K562 (cell line): ENCODE measurements around the gene ARID3A. TPM values are rescaled to one million over a fixed set of nuclear protein-coding genes. Genes with fewer than 3 reads are reported as not detected.

Experiments
- ATAC-seq: fragments of 200-7000 bp; cut with Tn5 transposase; 3 replicates; pipeline ENCODE4 v1.9.1; 2020; ENCODE audit warnings: moderate library complexity
- BruUV-seq: library from RNA; stranded (reverse); fragments of 400-500 nt; replicated peaks from 2 replicates; lab custom pipeline; 2021; lab: Mats Ljungman, UMichigan
- CTCF ChIA-PET: fragments of 300-600 bp; formaldehyde crosslinking; extraction: SDS; loops from one replicate; lab custom pipeline; 2021; ENCODE audit warnings: low intra/inter-chr PET ratio; lab: Yijun Ruan, JAX
- POLR2A ChIA-PET: fragments of 300-600, 350-650 bp; sonication (Branson Sonifier 250); formaldehyde crosslinking; extraction: SDS; loops from one replicate; lab custom pipeline; 2021; ENCODE audit warnings: antibody characterized with exemption, inconsistent platforms; lab: Yijun Ruan, JAX
- DNase-seq, 4 experiments: peaks; one replicate each; pipeline versions ENCODE4 v3.0.0 to v3.0.0-alpha.2; 2011 to 2018; ENCODE audit warnings: low spot score in 3 of 4, mixed read lengths in 3 of 4; ENCODE audit errors: extremely low read depth in 1 of 4
- FAIRE-seq: peaks from 2 replicates; lab custom pipeline; 2011; peaks lifted over from hg19 to GRCh38; lab: Jason Lieb, UNC
- H2AFZ ChIP-seq: 2 replicates; pipeline ENCODE4 v1.6.0; 2011; ENCODE audit warnings: low read depth, low read length, control low read depth, inconsistent platforms
- H3K27ac ChIP-seq: fragments of 200-600 bp; 3 replicates; pipeline ENCODE4 v1.8.0; 2011; ENCODE audit warnings: low read depth, mild to moderate bottlenecking, control low read depth, inconsistent platforms, low read length, moderate library complexity, mixed read lengths; ENCODE audit errors: extremely low read depth
- H3K27me3 ChIP-seq, 2 experiments: fragments of 300-600 bp in 1 of 2; 2 replicates in 1 of 2; 3 replicates in 1 of 2; pipeline versions ENCODE4 v1.6.0 to v1.8.0; 2011; ENCODE audit warnings: inconsistent platforms in 2 of 2, low read length in 2 of 2, mild to moderate bottlenecking in 1 of 2, mixed read lengths in 1 of 2, moderate library complexity in 1 of 2; ENCODE audit not compliant: control insufficient read depth in 2 of 2, insufficient read depth in 2 of 2
- H3K36me3 ChIP-seq: fragments of 300-600 bp; 3 replicates; pipeline ENCODE4 v1.8.0; 2011; ENCODE audit warnings: mild to moderate bottlenecking, low read length, inconsistent platforms; ENCODE audit not compliant: control insufficient read depth, insufficient read depth
- H3K4me1 ChIP-seq, 2 experiments: fragments of 200-600 bp in 1 of 2; replicated peaks in 1 of 2; 2 replicates in 1 of 2; 3 replicates in 1 of 2; pipeline versions ENCODE4 v1.5.1 to v1.8.0; 2011; ENCODE audit warnings: inconsistent platforms in 2 of 2, low read length in 2 of 2, mild to moderate bottlenecking in 1 of 2, mixed read lengths in 1 of 2, moderate library complexity in 1 of 2; ENCODE audit not compliant: control insufficient read depth in 2 of 2, insufficient read depth in 2 of 2
- H3K4me2 ChIP-seq: 2 replicates; pipeline ENCODE4 v1.6.1; 2011; ENCODE audit warnings: low read length, control low read depth, inconsistent platforms, mixed read lengths; ENCODE audit not compliant: insufficient read depth
- H3K4me3 ChIP-seq: fragments of 200-600 bp; sonication (generic), shearing (Covaris generic); 2 replicates; pipeline ENCODE4 v1.5.1; 2016; ENCODE audit warnings: control low read depth, inconsistent platforms
- H3K79me2 ChIP-seq: fragments of 200-600 bp; 3 replicates; pipeline ENCODE4 v1.8.0; 2011; ENCODE audit warnings: low read length, inconsistent platforms; ENCODE audit not compliant: control insufficient read depth, insufficient read depth
- H3K9ac ChIP-seq, 2 experiments: 2 replicates each; pipeline versions ENCODE4 v1.6.0 to v1.6.1; 2011; ENCODE audit warnings: low read depth in 2 of 2, low read length in 2 of 2, control low read depth in 1 of 2, inconsistent platforms in 1 of 2, mild to moderate bottlenecking in 1 of 2, mixed read lengths in 1 of 2; ENCODE audit not compliant: insufficient read depth in 1 of 2
- H3K9me1 ChIP-seq: one replicate; pipeline ENCODE4 v1.6.0; 2011; ENCODE audit warnings: inconsistent platforms, mild to moderate bottlenecking, low read length, moderate library complexity; ENCODE audit not compliant: control insufficient read depth, insufficient read depth
- H3K9me3 ChIP-seq: replicated peaks from 2 replicates; pipeline ENCODE4 v1.5.1; 2011; ENCODE audit warnings: low read depth, low read length, inconsistent platforms; ENCODE audit not compliant: control insufficient read depth, insufficient read depth
- H4K20me1 ChIP-seq: replicated peaks from 2 replicates; pipeline ENCODE4 v1.6.1; 2011; ENCODE audit warnings: low read length, inconsistent platforms, mixed read lengths; ENCODE audit not compliant: control insufficient read depth, insufficient read depth
- FOXP4 ChIP-seq: sonication (generic); formaldehyde crosslinking; IDR thresholded peaks from 2 replicates; pipeline ENCODE4 v1.8.0; 2022; ENCODE audit warnings: mild to moderate bottlenecking, missing genetic modification reagents, borderline replicate concordance
- HNRNPL ChIP-seq: fragments of 200-400 bp; formaldehyde crosslinking; IDR thresholded peaks from 2 replicates; pipeline ENCODE4 v1.6.1; 2017; ENCODE audit warnings: low read depth, mild to moderate bottlenecking, low read length
- PCBP1 ChIP-seq: fragments of 200-400 bp; formaldehyde crosslinking; IDR thresholded peaks from 2 replicates; pipeline ENCODE4 v1.6.1; 2018; ENCODE audit warnings: mild to moderate bottlenecking, low read depth, low read length; ENCODE audit not compliant: poor library complexity, severe bottlenecking
- POLR2G ChIP-seq: fragments of 200-400 bp; formaldehyde crosslinking; IDR thresholded peaks from 2 replicates; pipeline ENCODE4 v1.6.1; 2017; ENCODE audit warnings: low read depth, mild to moderate bottlenecking, antibody characterized with exemption, low read length, moderate library complexity
- RBFOX2 ChIP-seq: fragments of 200-400 bp; formaldehyde crosslinking; IDR thresholded peaks from 2 replicates; pipeline ENCODE4 v1.6.1; 2017; ENCODE audit warnings: low read depth, mild to moderate bottlenecking, low read length, moderate library complexity
- WGBS: fragments of 100-300 bp; shearing (Covaris generic); methylation state at CpG from one replicate; pipeline ENCODE4 v1.1.6; 2016; ENCODE audit warnings: low coverage, mixed read lengths; ENCODE audit not compliant: insufficient coverage; ENCODE audit errors: missing lambda C conversion rate; 5-methylcytosine and 5-hydroxymethylcytosine counted together
- in situ Hi-C: fragments of 300-500 bp; cut with MboI; formaldehyde crosslinking; loops from 4 replicates; pipeline ENCODE4 v1.15.0; 2018; ENCODE audit warnings: inconsistent platforms, mixed read lengths
- intact Hi-C: fragments of 100-400 bp; cut with micrococcal nuclease; formaldehyde crosslinking; loops from 2 replicates; pipeline ENCODE4 v1.14.2; 2022
- polyA plus RNA-seq, 8 experiments: library from polyadenylated mRNA; depleted of rRNA in 4 of 8; stranded (reverse) in 5 of 8; unstranded in 3 of 8; fragments of >200 nt; fragmentation: Nextera tagmentation in 2 of 8; fragmentation: Illumina TruSeq in 1 of 8; extraction: Ambion mirVana in 2 of 8; extraction: Trizol in 1 of 8; gene quantifications; 2 replicates each; pipeline versions ENCODE4 v1.2.1 to v1.2.3, GENCODE V29; 2011 to 2014; ENCODE audit warnings: inconsistent platforms in 1 of 8, missing spikeins in 1 of 8
- total RNA-seq, 7 experiments: library from RNA; depleted of rRNA in 6 of 7; stranded (reverse); fragments of >200 nt in 6 of 7; fragmentation: Illumina TruSeq in 2 of 7; extraction: Trizol in 2 of 7; gene quantifications; 2 replicates each; pipeline versions ENCODE4 v1.2.1 to v1.2.3, GENCODE V29; 2011 to 2021; ENCODE audit warnings: low replicate concordance in 1 of 7

ARID3A gene
- total and polyA plus RNA-seq, 9 of the 15 experiments (the other 6 are each of a cell fraction or from before 2014, with no cell fraction given): 1.4 to 118 (median 31.2) TPM

- CTCF ChIA-PET: no interaction called here
- intact Hi-C loops: no loop called here
- ATAC-seq: no peak
These were observed 42.9 kb upstream of the ARID3A start for GRCh38 chr19:882871-883497.

GRCh38 chr19:883661-884211 lies 42.1 kb upstream of the ARID3A start:
- H4K20me1 ChIP-seq: no peaks in the 10 kb centered on the region; the same call in 1 of the 2 replicates
- H3K79me2 ChIP-seq: peaks cover 12% of the 10 kb centered on the region
- intact Hi-C loops: no loop called here
- no peaks in the 10 kb centered on the region for H3K9me1 ChIP-seq
- H3K4me2 ChIP-seq: no peak overlapping the region
- peaks cover 4 to 58% of the 10 kb centered on the region in 2 experiments; a peak in 4 of 5 replicates for H3K4me1 ChIP-seq
- no peak overlapping the region for H3K27ac ChIP-seq
- peaks cover 76% of the 10 kb centered on the region for H3K36me3 ChIP-seq
- H3K4me3 ChIP-seq: no peak overlapping the region
- no peak for DNase-seq
- no peak for FAIRE-seq
- ChIA-PET POLR2A (interaction anchor here (0.5 kb wide), 1 partner anchor 9 kb away, joined by 3 read pairs; no protein-coding TSS in a partner anchor), CTCF (no interaction called here)
- H3K9me3 ChIP-seq: no peaks in the 10 kb centered on the region
- BruUV-seq: no TSS peak
- 96% methylated on average over 11 of the region's 22 CpGs for WGBS
- no peak overlapping the region; a peak in 1 of 4 replicates for H3K9ac ChIP-seq
- no peak for ATAC-seq
- no peak overlapping the region for H2AFZ ChIP-seq
- in situ Hi-C loops: no loop called here
- TF ChIP-seq FOXP4 (CRISPR knock-in tag): no peak
- peak; percentile 8 for TF ChIP-seq POLR2G
- TF ChIP-seq, all 486 proteins: peak for 1
- H3K27me3 ChIP-seq: no peaks in the 10 kb centered on the region

More at GRCh38 chr19:882871-883497, 42.9 kb upstream of the ARID3A start:
- Histone ChIP-seq H3K4me2 (no peak overlapping the region), H3K4me1 (peaks cover 0 to 51% of the 10 kb centered on the region in 2 experiments; a peak in 2 of 5 replicates), H3K9me1 (no peaks in the 10 kb centered on the region), H4K20me1 (no peaks in the 10 kb centered on the region; the same call in 1 of the 2 replicates), H3K79me2 (peaks cover 6% of the 10 kb centered on the region; the same call in 1 of the 3 replicates), H3K4me3 (no peak overlapping the region), H2AFZ (no peak overlapping the region), H3K27ac (no peak overlapping the region), H3K9ac (no peak overlapping the region), H3K27me3 (no peaks in the 10 kb centered on the region), H3K36me3 (peaks cover 71% of the 10 kb centered on the region), H3K9me3 (no peaks in the 10 kb centered on the region)
- TF ChIP-seq HNRNPL (peak; percentile 90), RBFOX2 (peak; percentile 39), PCBP1 (no peak)
- FAIRE-seq (no peak), DNase-seq (no peak)
- no TSS peak for BruUV-seq
- in situ Hi-C loops: no loop called here
- WGBS: 92% methylated on average over 9 of the region's 30 CpGs
- POLR2A ChIA-PET: interaction anchor here (0.5 to 1.5 kb wide), 3 partner anchors 8 to 13 kb away, joined by 3 to 11 read pairs (median 6); partner anchors contain the start of genes MED16 and RNU6-9
